ENCODE measurements around the gene SS18L1. TPM values are rescaled to one million over a fixed set of nuclear protein-coding genes. Genes with fewer than 3 reads are reported as not detected.

The SS18L1 gene
- total and polyA plus RNA-seq, 10 of the 15 experiments (the other 5 are each of a cell fraction or from before 2014, with no cell fraction given) = 1.8 to 20.0 (median 6.6) TPM

- intact Hi-C loops (cut with micrococcal nuclease; ENCODE audit: unreplicated experiment) = no loop called here
- no TSS peak for BruUV-seq (replicated peaks)
These were observed 57.9 kb downstream of the SS18L1 start for GRCh38 chr20:62201173-62202082.

GRCh38 chr20:62202083-62202395, 58.5 kb downstream of the SS18L1 start:
- Histone ChIP-seq H4K20me1 (ENCODE audit: control insufficient read depth, insufficient read depth) (no peaks in the 10 kb centered on the region), H3K9me3 (replicated peaks; ENCODE audit: control insufficient read depth, insufficient read depth, low read length) (no peaks in the 10 kb centered on the region), H2AFZ (ENCODE audit: control insufficient read depth, low read depth, low read length) (no peak overlapping the region), H3K36me3 (ENCODE audit: control insufficient read depth in 2 of 2, insufficient read depth in 2 of 2, low read length in 1 of 2) (peaks cover 16 to 25% of the 10 kb centered on the region in 2 experiments; a peak in 3 of 4 replicates), H3K9ac (ENCODE audit: control insufficient read depth, insufficient read depth, low read length) (no peak overlapping the region; the same call in 1 of the 2 replicates), H3K4me3 (no peak overlapping the region), H3K79me2 (ENCODE audit: control insufficient read depth, insufficient read depth, low read length) (no peaks in the 10 kb centered on the region), H3K4me1 (ENCODE audit: control insufficient read depth, insufficient read depth, low read length) (peaks cover 17% of the 10 kb centered on the region), H3K27me3 (replicated peaks in 1 of 2; ENCODE audit: control insufficient read depth in 2 of 2, insufficient read depth in 2 of 2, low read length in 1 of 2) (no peaks in the 10 kb centered on the region), H3K27ac (ENCODE audit: control insufficient read depth, insufficient read depth) (no peak overlapping the region), H3K4me2 (ENCODE audit: control insufficient read depth, insufficient read depth) (peak overlapping the region; percentile 36; the same call in 1 of the 2 replicates)
- intact Hi-C loops (cut with micrococcal nuclease; ENCODE audit: unreplicated experiment) = no loop called here
- in situ Hi-C loops (cut with MboI) = no loop called here
- no TSS peak for BruUV-seq (replicated peaks)
- no peak for FAIRE-seq
- SMC1A ChIA-PET (ENCODE audit: uncharacterized antibody, unreplicated experiment) = no interaction called here
- CTCF ChIA-PET = no interaction called here
- DNase-seq (ENCODE audit: low read depth, low spot score) = no peak
- no peak for TF ChIP-seq JUNB (IDR thresholded peaks at IDR 0.05)
- TF ChIP-seq, protein P1, sequence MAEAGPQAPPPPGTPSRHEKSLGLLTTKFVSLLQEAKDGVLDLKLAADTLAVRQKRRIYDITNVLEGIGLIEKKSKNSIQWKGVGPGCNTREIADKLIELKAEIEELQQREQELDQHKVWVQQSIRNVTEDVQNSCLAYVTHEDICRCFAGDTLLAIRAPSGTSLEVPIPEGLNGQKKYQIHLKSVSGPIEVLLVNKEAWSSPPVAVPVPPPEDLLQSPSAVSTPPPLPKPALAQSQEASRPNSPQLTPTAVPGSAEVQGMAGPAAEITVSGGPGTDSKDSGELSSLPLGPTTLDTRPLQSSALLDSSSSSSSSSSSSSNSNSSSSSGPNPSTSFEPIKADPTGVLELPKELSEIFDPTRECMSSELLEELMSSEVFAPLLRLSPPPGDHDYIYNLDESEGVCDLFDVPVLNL (IDR thresholded peaks at IDR 0.05; ENCODE audit: low read depth, low read length) = no peak
- POLR2A ChIA-PET = no interaction called here
- no peak for ATAC-seq
- RAD21 ChIA-PET (ENCODE audit: unreplicated experiment) = no interaction called here
- WGBS (ENCODE audit: insufficient coverage, insufficient replicate concordance, low lambda C conversion rate, missing lambda C conversion rate) = 9% methylated on average over 5 of the region's 5 CpGs

More at GRCh38 chr20:62201173-62202082, 57.9 kb downstream of the SS18L1 start:
- TF ChIP-seq TCF3 (IDR thresholded peaks at IDR 0.05; ENCODE audit: borderline replicate concordance, insufficient read depth, low read depth, low read length) = 0 out of 2 replicates have a peak, but pooled peaks have one; percentile 58
- TF ChIP-seq ATF7 (IDR thresholded peaks at IDR 0.05; ENCODE audit: low read depth) = no peak
- FAIRE-seq = peak; percentile 95
- H3K36me3 ChIP-seq (ENCODE audit: control insufficient read depth in 2 of 2, insufficient read depth in 2 of 2, low read length in 1 of 2) = peaks cover 16 to 25% of the 10 kb centered on the region in 2 experiments; a peak in 3 of 4 replicates
- H3K79me2 ChIP-seq (ENCODE audit: control insufficient read depth, insufficient read depth, low read length) = no peaks in the 10 kb centered on the region
- peak; percentile 59 for ATAC-seq
- in situ Hi-C loops (cut with MboI) = no loop called here
- H3K4me3 ChIP-seq = no peak overlapping the region
- peak; percentile 26 for DNase-seq (ENCODE audit: low read depth, low spot score)
- H4K20me1 ChIP-seq (ENCODE audit: control insufficient read depth, insufficient read depth) = no peaks in the 10 kb centered on the region
- POLR2A ChIA-PET = no interaction called here
- H3K4me1 ChIP-seq (ENCODE audit: control insufficient read depth, insufficient read depth, low read length) = peaks cover 17% of the 10 kb centered on the region
- CTCF ChIA-PET = no interaction called here
- peak overlapping the region; percentile 36 for H3K4me2 ChIP-seq (ENCODE audit: control insufficient read depth, insufficient read depth)
- RAD21 ChIA-PET (ENCODE audit: unreplicated experiment) = no interaction called here
- H2AFZ ChIP-seq (ENCODE audit: control insufficient read depth, low read depth, low read length) = no peak overlapping the region
- no peaks in the 10 kb centered on the region for H3K9me3 ChIP-seq (replicated peaks; ENCODE audit: control insufficient read depth, insufficient read depth, low read length)
- WGBS (ENCODE audit: insufficient coverage, insufficient replicate concordance, low lambda C conversion rate, missing lambda C conversion rate) = 11% methylated on average over 38 of the region's 38 CpGs
- H3K27me3 ChIP-seq (replicated peaks in 1 of 2; ENCODE audit: control insufficient read depth in 2 of 2, insufficient read depth in 2 of 2, low read length in 1 of 2) = no peaks in the 10 kb centered on the region
- no peak overlapping the region; the same call in 1 of the 2 replicates for H3K9ac ChIP-seq (ENCODE audit: control insufficient read depth, insufficient read depth, low read length)
- H3K27ac ChIP-seq (ENCODE audit: control insufficient read depth, insufficient read depth) = peak overlapping the region; percentile 53
- SMC1A ChIA-PET (ENCODE audit: uncharacterized antibody, unreplicated experiment) = no interaction called here
